WI38 (cell line): ENCODE measurements around the gene DUSP5.
"Not testable (repeated sequence)": the region's sequence is repeated elsewhere in the genome, so short reads cannot be mapped to it uniquely, and the experiment has no call there.

Source experiments
- H3K4me3 ChIP-seq: 2 replicates; pipeline ENCODE4 v1.5.1; 2011; ENCODE audit warnings: low read depth, mild to moderate bottlenecking, control low read depth, low read length
- CTCF ChIP-seq: IDR thresholded peaks from 2 replicates; pipeline ENCODE4 v1.5.1; 2012; ENCODE audit warnings: low read depth, mild to moderate bottlenecking, control low read depth, low read length

The DUSP5 gene

GRCh38 chr10:110525349-110526260 lies 27.9 kb downstream of the DUSP5 start:
- no peak for TF ChIP-seq CTCF
- H3K4me3 ChIP-seq = no peak overlapping the region

GRCh38 chr10:110527731-110528171 lies 30.0 kb downstream of the DUSP5 start:
- no peak for TF ChIP-seq CTCF

GRCh38 chr10:110528224-110528996 lies 30.7 kb downstream of the DUSP5 start:
- H3K4me3 ChIP-seq = no peak overlapping the region
- TF ChIP-seq CTCF = no peak

More at GRCh38 chr10:110527731-110528171, 30.0 kb downstream of the DUSP5 start:
- H3K4me3 ChIP-seq = no peak overlapping the region

GRCh38 chr10:110528997-110529524 lies 31.4 kb downstream of the DUSP5 start:
- not testable (repeated sequence) for H3K4me3 ChIP-seq

- H3K4me3 ChIP-seq = no peak overlapping the region
- TF ChIP-seq CTCF = no peak
Observed at GRCh38 chr10:110529596-110530011, 31.9 kb downstream of the DUSP5 start.

GRCh38 chr10:110530131-110530831 lies 32.6 kb downstream of the DUSP5 start:
- TF ChIP-seq CTCF = no peak
- peak overlapping the region; percentile 27; the same call in 1 of the 2 replicates for H3K4me3 ChIP-seq

- no peak for TF ChIP-seq CTCF
- no peak overlapping the region for H3K4me3 ChIP-seq
Observed at GRCh38 chr10:110531687-110532086, 34.0 kb downstream of the DUSP5 start.

GRCh38 chr10:110532628-110533027 lies 34.9 kb downstream of the DUSP5 start:
- H3K4me3 ChIP-seq = not testable (repeated sequence)
